HG02759 (cell line): ENCODE data around the gene BRD7.

Experiments used
- ATAC-seq: cut with Tn5 transposase; IDR thresholded peaks from one replicate; pipeline ENCODE4 v1.9.1; 2021; ENCODE audit warnings: mild to moderate bottlenecking, moderate library complexity; ENCODE audit not compliant: unreplicated experiment

The BRD7 gene

DNA sequence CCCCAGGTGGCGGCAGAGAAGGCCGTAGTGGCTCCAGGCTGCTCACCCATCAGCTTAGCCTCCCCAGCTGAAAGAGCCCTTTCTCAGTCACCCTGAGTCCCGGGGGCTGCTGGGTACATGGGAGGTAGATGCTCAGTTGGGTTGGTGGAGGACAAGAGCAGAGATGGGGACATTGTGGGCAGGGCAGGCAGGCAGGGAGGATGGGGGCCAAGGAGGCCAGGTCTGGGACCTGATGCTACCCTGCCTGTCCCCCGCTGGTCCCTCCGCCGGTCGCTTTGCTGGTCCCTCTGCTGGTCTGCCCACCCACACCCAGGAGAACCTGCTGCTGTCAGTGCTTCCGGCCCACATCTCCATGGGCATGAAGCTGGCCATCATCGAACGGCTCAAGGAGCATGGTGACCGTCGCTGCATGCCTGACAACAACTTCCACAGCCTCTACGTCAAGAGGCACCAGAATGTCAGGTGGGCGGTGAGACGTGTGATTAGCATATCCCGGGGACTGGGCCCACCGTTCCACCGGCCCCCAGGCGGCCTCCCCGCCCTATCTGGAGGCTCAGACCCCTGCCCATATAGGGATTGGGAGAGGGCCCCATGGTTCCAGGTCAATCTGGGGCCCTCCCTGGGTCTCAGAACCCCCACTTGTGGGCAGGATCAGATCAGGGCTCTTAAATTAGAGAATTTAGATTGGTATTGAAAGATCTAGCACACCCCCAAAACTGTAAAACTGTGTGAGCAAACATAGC, 75.6 kb downstream of the BRD7 start:
- no peak for ATAC-seq

DNA sequence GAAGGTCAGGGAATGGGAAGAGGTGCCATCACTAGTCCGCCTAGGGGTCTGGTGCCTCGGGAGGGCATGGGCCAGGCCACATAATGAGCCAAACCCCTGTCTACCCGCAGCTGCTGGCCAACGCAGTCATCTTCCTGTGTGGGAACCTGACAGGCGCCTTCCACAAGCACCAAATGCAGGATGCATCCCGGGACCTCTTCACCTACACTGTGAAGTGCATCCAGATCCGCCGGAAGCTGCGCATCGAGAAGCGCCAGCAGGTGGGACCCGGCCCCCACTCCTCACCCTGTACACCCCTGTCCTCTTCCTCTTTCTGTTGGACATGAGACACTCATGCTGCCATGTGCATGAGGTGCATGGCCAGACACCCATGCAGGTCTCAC, 76.2 kb downstream of the BRD7 start:
- no peak for ATAC-seq

GRCh38 chr16:50291719-50292565, 76.8 kb downstream of the BRD7 start:
- no peak for ATAC-seq

GRCh38 chr16:50290856-50291255, 77.9 kb downstream of the BRD7 start:
- no peak for ATAC-seq

DNA sequence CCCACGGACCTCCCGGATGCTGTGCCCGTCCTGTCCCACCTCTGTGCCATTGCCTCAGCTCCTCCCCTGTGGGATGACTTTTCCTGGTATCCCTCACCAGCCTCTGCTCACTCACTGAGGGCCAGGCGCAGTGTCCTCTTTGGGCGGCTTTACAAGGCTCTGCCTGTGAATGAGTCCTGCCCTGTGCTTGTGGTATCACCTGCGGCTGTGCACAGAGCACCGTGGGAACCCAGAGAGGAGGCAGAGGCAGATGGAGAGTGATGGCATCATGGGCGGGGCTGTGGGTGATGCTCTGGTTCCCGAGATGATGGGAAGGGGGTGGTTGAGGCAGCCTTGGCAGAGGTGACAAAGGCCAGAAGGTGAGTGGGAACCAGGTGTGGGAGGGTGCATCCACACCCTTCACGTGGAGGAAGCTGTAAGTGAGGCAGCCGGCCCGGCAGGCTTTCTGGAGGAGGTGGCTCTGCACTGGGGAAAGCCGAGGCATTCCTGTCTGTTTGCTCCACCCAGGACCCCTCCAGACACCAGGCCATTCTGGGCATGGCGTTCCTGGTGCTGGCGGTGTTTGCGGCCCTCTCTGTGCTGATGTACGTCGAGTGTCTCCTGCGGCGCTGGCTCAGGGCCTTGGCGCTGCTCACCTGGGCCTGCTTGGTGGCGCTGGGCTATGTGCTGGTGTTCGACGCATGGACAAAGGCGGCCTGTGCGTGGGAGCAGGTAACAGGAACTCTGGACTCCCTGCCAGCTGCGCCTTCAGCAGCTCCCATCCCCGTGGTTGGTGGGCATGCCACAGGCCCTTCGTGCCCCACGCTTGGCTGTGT, 78.6 kb downstream of the BRD7 start:
- no peak for ATAC-seq

- no peak for ATAC-seq
Measured at GRCh38 chr16:50288920-50289319, 79.9 kb downstream of the BRD7 start.

GRCh38 chr16:50288026-50288425, 80.8 kb downstream of the BRD7 start:
- no peak for ATAC-seq

DNA sequence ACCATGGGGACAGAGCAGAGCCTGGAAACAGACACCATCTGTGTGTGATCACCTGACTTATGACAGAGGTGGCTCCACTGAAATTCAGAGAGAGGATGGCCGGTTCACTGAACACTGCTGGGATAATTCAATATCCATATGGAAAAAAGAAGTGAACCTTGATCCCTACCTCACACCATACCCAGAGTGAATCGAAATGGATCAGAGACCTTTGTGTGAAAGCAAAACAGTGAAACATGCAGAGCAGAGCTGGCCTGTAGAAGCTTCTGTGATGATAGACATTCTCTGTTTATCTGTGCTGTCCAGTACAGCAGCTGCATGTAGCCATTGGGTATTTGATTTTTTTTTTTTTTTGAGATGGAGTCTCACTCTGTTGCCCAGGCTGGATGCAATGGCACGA, 82.1 kb downstream of the BRD7 start:
- ATAC-seq: no peak

GRCh38 chr16:50285406-50286003, 83.3 kb downstream of the BRD7 start:
- no peak for ATAC-seq

DNA sequence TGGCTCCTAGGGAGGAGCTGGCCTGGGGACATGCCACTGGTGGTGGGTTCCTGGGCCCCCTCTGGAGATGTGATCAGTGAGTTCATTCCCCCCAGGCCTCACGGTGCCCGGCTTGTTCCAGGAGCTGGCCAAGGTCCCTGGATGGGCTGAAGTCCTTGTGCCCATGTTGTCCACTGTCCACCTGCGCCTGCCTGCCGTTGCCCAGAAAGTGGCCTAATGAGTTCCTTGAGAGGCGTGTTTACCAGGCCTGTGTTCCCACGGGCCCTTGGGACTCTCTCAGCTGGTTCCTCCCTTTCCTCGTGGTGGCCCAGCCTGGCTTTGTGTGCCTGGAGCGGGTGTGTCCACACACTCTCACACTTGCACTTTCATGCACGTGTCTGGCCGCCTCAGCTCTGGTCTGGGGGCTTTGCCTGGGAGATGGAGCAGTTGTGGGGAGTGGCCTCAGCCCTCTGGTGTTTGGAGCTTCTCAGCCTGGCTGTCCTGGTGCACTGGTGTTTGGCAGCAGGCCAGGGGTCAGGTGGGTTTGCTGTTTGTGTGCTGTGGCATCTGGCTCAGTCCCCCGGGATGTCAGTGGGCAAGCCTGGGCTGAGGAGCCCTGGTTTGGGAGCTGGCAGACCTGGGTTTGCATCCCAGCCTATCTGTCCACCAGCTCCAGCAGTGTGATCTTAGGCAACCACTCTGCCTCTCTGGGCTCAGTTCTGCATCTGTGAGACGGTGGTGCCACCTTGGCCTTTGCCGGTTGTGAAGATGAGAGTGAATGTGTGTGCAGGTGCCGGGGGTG, 84.5 kb downstream of the BRD7 start:
- ATAC-seq: no peak

DNA sequence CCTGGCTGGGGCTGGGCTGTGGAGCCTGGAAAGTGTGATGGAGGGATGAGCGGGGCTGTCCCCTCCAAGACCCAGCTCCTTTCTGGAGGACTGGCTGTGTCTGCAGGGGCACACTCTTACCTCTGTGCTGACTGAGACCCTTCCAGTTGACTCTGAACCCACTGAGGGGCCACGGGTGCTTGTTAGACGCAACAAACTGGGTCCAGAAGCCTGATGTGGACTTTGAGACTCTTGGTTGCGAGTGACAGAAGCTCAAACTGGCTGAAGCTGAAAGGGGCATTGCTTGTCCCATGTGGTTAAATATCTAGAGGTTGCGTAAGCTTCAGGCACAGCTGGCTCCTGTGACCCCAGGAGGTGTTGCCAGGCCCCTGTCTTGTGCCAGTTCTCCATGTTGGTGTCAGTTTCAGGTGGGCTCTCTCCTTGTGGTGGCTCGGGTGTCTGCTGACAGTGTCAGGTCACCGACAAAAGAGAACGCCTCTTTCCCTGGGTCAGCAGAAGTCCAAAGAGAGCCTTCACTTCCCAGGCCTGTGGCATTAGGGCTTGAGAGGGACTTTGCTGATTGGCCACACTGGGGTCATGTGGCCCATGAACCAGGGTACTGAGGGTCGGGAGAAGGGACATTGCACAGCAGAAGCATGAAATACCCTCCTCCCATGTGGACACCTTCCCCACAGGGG, 85.7 kb downstream of the BRD7 start:
- no peak for ATAC-seq

GRCh38 chr16:50282010-50282538, 86.7 kb downstream of the BRD7 start:
- ATAC-seq: peak; percentile 90

DNA sequence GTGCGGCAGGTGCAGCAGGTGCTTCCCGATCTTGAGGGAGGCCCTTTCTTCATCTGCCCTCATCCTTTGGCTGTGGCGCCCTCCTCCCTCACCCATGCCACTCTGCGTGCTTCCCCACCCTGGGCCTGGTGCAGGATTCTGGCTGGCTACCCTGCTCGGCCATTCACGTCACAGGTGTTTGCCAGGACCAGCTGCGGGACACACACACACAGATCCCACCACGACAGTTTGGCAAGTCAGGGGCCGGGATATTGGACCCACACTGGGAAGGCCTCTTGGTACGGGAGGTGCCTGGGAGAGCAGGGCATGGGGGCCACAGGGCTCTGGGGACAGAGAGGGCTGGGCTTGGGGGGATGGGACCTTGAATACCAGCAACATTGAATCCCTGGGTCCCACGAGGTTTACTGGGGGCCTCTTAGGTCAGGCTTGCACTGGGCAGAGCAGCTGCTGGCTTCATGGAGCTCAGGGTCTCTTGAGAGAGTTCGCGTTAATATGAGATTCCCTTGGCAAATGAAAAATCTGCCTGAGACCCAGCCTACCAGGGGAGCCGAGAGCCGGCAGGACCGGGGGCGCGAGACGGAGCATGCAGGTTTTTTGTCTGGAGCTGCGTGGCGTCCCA, 87.3 kb downstream of the BRD7 start:
- no peak for ATAC-seq

DNA sequence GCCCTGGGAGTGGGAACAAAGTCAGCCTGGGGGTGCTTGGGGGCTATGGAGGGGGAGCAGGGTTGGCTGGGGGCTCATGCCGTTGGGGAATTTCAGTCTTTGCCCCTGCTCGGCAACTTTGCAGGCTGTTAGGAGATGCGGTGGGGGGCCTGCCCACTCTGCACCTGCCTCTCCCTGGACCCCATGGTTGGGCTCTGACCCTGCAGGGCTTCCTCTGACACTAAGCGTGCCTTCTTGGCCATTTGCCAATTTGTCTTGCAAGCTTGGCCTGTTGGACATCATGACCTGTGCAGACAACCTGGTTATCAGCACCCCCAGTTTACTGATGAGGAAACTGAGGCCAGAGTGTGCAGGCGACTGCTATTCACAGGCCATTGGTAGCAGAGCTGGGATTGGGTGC, 87.9 kb downstream of the BRD7 start:
- ATAC-seq: no peak

DNA sequence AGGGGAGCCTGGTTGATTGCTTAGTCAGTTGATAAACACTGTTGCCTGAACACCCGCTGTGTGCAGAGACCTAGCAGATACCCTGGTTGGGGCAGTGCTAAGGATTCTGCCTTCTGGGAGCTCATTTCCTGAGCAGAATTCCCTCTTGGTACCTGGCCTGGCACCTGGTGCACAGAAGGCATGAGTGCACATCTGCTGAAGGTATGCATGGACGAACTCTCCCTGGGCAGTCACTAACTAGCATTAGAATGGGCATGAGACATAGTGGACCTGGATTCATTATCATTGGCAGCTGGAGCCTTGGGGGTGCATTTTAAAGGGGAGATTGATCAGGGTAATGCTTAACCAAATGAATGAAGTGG, 89.3 kb downstream of the BRD7 start:
- no peak for ATAC-seq

GRCh38 chr16:50278251-50278650, 90.5 kb downstream of the BRD7 start:
- ATAC-seq: no peak

DNA sequence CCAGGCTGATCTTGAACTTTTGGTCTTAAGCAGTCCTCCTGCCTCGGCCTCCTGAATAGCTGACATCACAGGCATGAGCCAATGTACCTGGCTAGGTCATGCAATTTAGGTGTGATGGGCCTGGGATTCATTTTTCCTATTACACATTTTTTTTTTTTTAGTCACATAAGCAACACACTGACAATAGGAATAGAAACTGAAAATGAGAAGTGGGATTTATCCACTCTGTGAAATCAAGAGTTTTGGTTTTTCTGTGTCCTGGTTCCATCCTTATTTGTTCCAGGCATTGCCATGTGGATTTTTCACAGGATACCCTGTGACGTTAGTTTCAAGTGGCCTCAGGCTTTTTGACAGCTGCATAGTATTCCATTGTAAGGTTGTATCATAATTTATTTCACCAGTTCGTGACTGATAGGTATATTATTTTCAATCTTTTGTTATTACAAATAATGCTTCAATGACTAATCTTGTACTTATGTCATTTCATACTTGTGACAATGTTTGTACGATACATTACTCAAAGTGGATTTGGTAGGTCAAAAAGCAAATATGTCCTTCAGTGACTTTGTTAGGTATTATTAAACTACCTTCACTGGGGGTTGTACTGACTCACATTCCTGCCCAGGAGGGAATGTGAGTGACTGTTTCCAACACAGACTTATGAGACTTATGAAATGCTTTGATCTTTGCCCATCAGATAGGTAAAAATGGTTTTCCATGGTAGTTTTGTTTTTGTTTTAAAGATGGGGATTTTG, 91.8 kb downstream of the BRD7 start:
- ATAC-seq: no peak

DNA sequence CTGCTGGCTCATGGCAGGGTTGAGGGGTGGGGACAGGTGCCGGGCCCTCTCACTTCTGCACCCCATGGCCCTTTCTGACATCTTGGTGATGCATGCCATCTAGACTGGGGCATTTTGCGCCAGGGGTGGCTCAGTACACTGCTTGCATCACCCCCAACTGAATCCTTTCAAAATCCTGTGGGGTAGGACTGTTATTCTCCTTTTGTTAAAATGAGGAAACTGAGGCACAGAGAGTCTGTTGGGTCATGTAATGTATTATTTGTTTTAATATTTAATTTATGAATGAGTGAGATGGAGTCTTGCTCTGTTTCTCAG, 92.5 kb downstream of the BRD7 start:
- no peak for ATAC-seq
